ENCODE measurements around the gene STK17B. TPM values are rescaled to one million over a fixed set of nuclear protein-coding genes. Genes with fewer than 3 reads are reported as not detected.

The STK17B gene
- total and polyA plus RNA-seq, 8 donors: 1.9 to 10.9 (median 6.9) TPM

DNA sequence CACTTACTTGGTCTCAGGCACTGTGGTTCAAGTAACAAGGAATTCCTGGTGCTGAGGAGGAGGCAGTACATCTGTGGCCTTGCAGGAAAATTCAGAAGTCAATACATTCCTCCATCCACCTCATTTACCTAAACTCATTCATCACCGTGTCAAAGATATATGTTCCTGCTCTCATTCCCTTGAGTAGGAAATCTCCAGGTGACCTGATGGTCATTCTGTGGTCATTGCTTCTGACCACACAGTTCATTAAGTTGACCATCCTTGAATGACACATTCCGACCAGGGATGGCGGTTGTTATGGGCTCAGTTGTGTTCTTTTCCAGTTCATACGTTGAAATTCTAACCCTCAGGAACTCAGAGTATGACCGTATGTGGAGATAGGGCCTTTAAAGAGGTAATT, 2.1 kb upstream of the STK17B start:
- FAIRE-seq: no peak
- no peak overlapping the region for H3K27ac ChIP-seq
- DNase-seq: no peak

DNA sequence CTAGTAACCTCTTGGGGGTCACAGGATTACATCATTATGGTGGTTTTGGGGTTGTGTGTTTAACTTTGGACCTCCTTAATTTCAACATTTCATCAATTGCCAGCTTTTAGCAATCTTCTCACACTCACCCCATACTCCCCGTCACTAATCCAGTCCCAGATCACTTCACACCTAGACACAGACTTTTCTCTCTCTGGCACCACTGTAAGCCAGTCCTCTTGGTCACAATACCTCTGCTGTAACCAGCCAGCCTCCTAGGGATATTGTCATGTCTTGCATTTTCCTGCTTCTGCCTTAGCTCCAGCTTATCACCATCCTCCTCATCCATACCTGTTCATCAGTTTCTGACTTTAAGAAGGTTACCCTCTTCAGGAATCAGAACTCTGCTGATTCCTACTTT, 1.6 kb upstream of the STK17B start:
- no peak overlapping the region for H3K4me3 ChIP-seq
- no peak for ATAC-seq
- WGBS, 2 donors: 94 to 100% methylated on average over 1 of the region's 1 CpG
- no peak for FAIRE-seq
- H3K4me1 ChIP-seq: peaks cover 0 to 9% (median 6%) of the 10 kb centered on the region in 3 donors
- intact Hi-C loops (cut with DNase I): no loop called here
- TF ChIP-seq, protein P1, sequence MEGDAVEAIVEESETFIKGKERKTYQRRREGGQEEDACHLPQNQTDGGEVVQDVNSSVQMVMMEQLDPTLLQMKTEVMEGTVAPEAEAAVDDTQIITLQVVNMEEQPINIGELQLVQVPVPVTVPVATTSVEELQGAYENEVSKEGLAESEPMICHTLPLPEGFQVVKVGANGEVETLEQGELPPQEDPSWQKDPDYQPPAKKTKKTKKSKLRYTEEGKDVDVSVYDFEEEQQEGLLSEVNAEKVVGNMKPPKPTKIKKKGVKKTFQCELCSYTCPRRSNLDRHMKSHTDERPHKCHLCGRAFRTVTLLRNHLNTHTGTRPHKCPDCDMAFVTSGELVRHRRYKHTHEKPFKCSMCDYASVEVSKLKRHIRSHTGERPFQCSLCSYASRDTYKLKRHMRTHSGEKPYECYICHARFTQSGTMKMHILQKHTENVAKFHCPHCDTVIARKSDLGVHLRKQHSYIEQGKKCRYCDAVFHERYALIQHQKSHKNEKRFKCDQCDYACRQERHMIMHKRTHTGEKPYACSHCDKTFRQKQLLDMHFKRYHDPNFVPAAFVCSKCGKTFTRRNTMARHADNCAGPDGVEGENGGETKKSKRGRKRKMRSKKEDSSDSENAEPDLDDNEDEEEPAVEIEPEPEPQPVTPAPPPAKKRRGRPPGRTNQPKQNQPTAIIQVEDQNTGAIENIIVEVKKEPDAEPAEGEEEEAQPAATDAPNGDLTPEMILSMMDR (IDR thresholded peaks at IDR 0.05): no peak
- H3K9me3 ChIP-seq: no peaks in the 10 kb centered on the region
- H3K27ac ChIP-seq: no peak overlapping the region
- H3K27me3 ChIP-seq: no peaks in the 10 kb centered on the region
- no peak for DNase-seq
- no peaks in the 10 kb centered on the region for H3K36me3 ChIP-seq

More for the DNA sequence above, 2.1 kb upstream of the STK17B start:
- no peaks in the 10 kb centered on the region for H3K9me3 ChIP-seq
- TF ChIP-seq, protein P1 (IDR thresholded peaks at IDR 0.05): no peak
- no peaks in the 10 kb centered on the region for H3K36me3 ChIP-seq
- 86 to 91% methylated on average over 5 of the region's 5 CpGs for whole genome bisulfite sequencing, 2 donors
- intact Hi-C loops (cut with DNase I): no loop called here
- peaks cover 0 to 6% (median 3%) of the 10 kb centered on the region in 3 donors for H3K4me1 ChIP-seq
- H3K27me3 ChIP-seq: no peaks in the 10 kb centered on the region
- no peak overlapping the region for H3K4me3 ChIP-seq
- ATAC-seq: no peak

DNA sequence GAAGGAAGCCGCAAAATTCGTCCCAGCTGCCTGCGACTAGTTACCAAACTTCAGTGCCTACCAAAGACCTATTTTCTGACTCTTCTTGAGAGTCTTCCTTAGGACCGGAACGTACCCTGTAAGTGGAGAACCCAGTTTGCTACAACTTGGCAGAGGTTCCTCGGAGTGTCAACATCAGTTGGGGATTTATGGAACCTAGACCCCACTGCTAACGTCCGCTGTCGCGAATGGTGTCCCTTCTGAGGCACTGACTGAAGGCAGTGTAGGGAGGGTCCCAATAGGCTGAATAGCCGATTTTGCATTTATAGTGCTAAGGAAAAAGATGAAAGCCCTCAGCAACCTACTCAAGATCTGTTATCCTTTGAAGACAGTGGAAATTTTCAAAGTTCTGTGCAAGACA, 568 bp upstream of the STK17B start:
- FAIRE-seq: no peak
- 7 to 12% methylated on average over 11 of the region's 11 CpGs for WGBS, 2 donors

DNA sequence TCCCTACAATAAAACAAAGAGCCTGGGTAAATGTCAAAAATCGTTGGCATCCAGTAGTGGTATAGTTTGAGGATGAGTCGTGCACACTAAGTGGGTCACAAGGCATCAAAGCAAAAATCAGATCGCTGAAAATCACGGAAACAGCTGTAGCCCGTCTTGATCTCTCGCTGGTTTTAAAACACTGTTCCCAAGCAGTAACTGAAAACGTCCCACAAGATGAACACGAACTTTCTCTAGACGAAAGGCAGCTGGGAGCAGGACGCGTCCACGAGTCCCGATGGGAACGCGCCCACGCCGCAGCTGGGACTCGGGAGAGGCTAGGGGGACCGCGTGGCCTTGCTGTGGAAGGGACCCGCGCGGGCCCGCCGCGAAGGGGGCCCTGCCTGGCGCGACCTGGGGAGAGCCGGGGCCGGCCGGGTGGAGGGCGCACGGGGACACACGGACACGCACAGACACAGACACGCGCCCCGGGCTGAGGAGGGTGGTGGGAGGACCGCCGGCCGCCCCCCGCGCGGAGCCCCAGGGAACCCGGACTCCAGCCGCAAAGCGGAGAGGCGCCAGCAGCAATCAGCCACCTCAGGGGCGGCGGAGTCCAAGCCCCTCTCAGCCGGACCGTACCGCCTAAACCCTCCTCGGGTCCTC, 651 bp downstream of the STK17B start:
- peak; percentile 48 to 67 (median 58) for ATAC-seq
- no peak for FAIRE-seq
- 0% methylated on average over 45 to 54 of the region's 54 CpGs for WGBS, 2 donors

More for the DNA sequence above, 568 bp upstream of the STK17B start:
- intact Hi-C loops (cut with DNase I): no loop called here
- Histone ChIP-seq H3K27me3 (no peaks in the 10 kb centered on the region), H3K4me1 (peaks cover 0 to 10% (median 6%) of the 10 kb centered on the region in 3 donors), H3K27ac (peak overlapping the region in 1 of 4 donors; percentile 20), H3K9me3 (no peaks in the 10 kb centered on the region), H3K36me3 (no peaks in the 10 kb centered on the region), H3K4me3 (peak overlapping the region; percentile 28 to 98 (median 66))
- DNase-seq (no peak), ATAC-seq (no peak)
- TF ChIP-seq, protein P1 (IDR thresholded peaks at IDR 0.05): no peak

More for the DNA sequence above, 651 bp downstream of the STK17B start:
- TF ChIP-seq, protein P1 (IDR thresholded peaks at IDR 0.05): no peak
- DNase-seq: peak in 5 of 6 donors; percentile 13 to 74 (median 31)
- Histone ChIP-seq H3K36me3 (no peaks in the 10 kb centered on the region), H3K4me1 (peaks cover 0 to 10% (median 6%) of the 10 kb centered on the region in 3 donors), H3K4me3 (peak overlapping the region; percentile 84 to 98 (median 92)), H3K27me3 (no peaks in the 10 kb centered on the region), H3K27ac (peak overlapping the region; percentile 73 to 92 (median 84)), H3K9me3 (no peaks in the 10 kb centered on the region)
- intact Hi-C loops (cut with DNase I): no loop called here

Measured in pancreas (tissue), 10 donors.